ENCODE results near the gene PIP5K1C.

GRCh38 chr19:3707868-3708206, 7.6 kb upstream of the PIP5K1C start:
- TF ChIP-seq FOXP2 (optimal IDR thresholded peaks at IDR 0.05; ENCODE audit: borderline replicate concordance, extremely low read depth, extremely low read length, insufficient read depth) (no peak), SIN3A (IDR thresholded peaks at IDR 0.05; ENCODE audit: borderline replicate concordance, insufficient read depth, low read length) (no peak)

All from PFSK-1 (cell line).